NCI-H82 treated with DMSO at 0.1 percent for 48 hours (cell line): Measurements from ENCODE around the gene TPSD1.
"Not testable (repeated sequence)": the region's sequence is repeated elsewhere in the genome, so short reads cannot be mapped to it uniquely, and the experiment has no call there.

ENCODE experiments used
- DNase-seq: peaks from one replicate; lab custom pipeline; 2025; ENCODE audit not compliant: unreplicated experiment; lab: John Stamatoyannopoulos, UW

The TPSD1 gene

GRCh38 chr16:1220841-1221627 lies 34.8 kb upstream of the TPSD1 start:
- DNase-seq = no peak

- no peak for DNase-seq
Observed at GRCh38 chr16:1221628-1222552, 34.0 kb upstream of the TPSD1 start.

DNA sequence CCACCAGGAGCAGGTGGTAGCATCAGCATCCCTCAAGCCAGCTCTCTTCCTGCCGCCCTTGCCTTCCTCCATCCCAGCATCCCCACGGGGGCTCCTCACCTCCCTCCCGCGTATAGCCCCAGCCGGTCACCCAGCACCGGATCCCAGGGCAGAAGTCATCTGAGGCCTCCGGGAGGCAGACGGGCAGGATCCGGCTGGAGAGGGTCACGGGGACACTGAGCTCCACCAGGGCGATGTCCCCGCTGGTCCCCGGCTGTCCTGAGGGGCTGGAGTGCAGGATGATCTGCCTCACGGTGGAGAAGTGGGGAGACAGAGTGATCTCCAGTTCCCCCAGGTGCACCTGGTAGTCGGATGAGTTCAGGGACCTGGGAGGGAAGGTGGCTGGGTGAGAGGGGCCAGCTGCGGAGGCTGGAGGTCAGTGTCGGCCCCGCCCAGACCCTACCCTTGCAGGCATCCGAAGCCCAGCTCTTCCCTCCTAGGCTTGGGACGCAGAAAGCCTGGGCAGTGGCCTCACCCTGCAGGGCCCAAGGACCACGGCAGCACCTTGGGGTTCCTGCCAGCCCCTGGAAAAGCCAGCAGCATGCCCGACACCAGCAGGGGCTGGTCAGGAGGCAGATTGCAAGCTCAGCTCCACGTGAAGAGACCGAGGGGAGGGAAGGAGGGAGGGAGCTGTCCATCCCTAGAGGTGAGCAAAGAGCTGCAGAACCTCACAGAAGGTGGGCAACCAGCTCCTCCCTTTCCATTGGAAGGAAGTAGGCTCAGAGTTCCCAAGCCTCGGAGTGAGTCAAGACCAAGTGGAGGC lies 33.1 kb upstream of the TPSD1 start:
- no peak for DNase-seq

DNA sequence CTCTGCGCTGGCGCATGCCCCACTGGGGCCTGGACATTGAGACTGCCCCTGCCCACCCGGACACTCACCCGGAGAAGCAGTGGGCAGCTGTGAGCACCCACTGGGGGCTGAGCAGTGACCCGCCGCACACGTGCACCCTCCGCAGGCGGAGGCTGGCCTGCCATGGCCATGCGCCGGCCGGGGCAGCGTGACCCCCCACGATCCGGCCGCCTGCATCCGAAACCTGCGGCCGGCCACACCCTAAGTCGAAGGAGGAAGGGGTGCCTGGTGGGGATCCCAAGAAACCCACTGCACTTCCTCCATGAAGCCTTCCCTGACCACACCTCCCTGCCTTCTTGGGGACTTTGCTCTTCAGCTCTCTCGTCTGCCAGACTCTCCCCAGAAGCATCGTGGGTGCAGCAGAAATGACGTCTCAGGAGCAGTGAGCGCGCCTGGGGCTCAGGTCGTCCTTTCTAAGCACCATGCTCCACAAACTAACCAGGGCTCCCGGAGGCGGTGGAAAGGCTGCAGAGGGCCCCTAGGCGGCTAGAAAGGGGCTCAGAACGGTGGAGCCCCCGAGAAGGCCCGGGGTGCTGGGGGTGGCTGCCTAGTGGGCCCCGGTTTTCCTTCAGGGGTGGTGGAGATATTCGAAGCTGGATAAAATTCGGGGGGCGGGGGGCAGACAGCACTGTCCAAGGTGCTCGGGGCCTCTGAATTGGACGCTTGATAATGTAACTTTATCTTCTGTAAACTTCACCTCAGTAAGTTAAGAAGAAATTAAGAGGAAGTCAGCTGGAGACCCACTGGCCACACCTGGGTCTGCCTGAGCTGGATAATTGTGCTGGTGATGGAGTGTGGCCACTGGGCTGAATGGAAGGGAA lies 32.3 kb upstream of the TPSD1 start:
- DNase-seq = no peak

- DNase-seq = no peak
Observed at GRCh38 chr16:1224558-1224957, 31.3 kb upstream of the TPSD1 start.

DNA sequence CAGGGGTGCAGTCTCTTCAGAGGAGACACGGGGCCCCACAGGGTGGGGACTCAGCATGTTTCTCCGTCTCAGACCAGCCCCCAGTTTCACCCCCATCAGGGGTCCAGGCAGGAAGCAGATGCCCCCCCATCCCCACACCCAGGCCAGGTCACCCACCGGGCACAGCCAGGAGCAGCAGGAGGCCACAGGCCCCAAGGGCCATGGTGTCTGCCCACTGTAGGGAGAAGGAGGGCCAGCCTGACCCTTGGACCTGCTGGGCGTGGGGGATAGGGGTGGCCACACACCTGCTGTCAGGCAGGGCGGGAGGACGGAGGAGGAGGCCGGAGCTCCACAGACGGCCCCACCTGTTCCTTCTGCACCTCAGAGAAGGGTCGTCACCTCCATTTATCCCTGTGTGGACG lies 30.8 kb upstream of the TPSD1 start, which contains the start of gene TPSG1:
Gene TPSG1, minus strand, starts transcription at position 218 of the 401 bp plus-strand sequence. Its CDS starts 16 bp downstream, at position 202.
- DNase-seq = no peak

GRCh38 chr16:1225728-1226311 lies 30.0 kb upstream of the TPSD1 start:
- not testable (repeated sequence) for DNase-seq

- DNase-seq = not testable (repeated sequence)
Observed at GRCh38 chr16:1226692-1227091, 29.2 kb upstream of the TPSD1 start.

- not testable (repeated sequence) for DNase-seq
Observed at GRCh38 chr16:1228227-1228626, 27.6 kb upstream of the TPSD1 start.

- not testable (repeated sequence) for DNase-seq
Observed at GRCh38 chr16:1229476-1229875, 26.4 kb upstream of the TPSD1 start.

DNA sequence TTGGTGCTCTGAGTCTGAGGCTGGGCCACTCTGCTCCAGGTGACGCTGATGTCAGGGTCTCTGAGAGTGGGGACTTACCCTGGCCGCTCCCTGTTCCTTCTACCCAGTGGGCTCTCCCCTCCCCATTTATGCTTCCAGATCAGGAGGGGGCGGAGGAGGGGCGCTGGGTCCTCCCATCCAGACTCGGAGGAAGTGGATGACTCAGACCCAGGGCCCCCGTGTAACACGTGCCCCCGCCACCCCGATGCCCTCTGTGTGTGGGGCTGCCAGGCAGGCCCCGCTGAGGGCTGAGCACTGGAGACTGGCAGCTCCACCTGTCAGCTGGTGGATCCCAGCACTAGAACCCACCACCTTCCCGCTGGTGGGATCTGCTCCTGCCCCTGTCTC lies 25.8 kb upstream of the TPSD1 start, which contains the start of gene TPSB2:
Gene TPSB2, minus strand, starts transcription at position 101 of the 387 bp plus-strand sequence. CDS start 233 bp downstream, outside the sequence.
- DNase-seq = not testable (repeated sequence)

- not testable (repeated sequence) for DNase-seq
Observed at GRCh38 chr16:1230471-1231212, 25.2 kb upstream of the TPSD1 start.

DNA sequence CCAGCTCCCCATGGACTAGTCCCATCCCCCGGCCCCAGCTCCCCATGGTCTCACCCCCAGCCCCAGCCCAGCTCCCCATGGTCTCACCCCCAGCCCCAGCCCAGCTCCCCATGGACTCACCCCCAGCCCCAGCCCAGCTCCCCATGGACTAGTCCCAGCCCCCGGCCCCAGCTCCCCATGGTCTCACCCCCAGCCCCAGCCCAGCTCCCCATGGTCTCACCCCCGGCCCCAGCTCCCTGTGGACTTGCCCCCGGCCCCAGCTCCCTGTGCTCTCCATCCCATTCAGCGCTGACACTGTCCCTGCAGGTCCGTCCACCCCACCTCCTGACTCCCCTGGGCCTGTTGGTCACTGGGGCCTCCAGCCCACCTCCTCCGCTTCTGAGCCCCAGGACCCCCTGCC lies 24.6 kb upstream of the TPSD1 start:
- DNase-seq = not testable (repeated sequence)

DNA sequence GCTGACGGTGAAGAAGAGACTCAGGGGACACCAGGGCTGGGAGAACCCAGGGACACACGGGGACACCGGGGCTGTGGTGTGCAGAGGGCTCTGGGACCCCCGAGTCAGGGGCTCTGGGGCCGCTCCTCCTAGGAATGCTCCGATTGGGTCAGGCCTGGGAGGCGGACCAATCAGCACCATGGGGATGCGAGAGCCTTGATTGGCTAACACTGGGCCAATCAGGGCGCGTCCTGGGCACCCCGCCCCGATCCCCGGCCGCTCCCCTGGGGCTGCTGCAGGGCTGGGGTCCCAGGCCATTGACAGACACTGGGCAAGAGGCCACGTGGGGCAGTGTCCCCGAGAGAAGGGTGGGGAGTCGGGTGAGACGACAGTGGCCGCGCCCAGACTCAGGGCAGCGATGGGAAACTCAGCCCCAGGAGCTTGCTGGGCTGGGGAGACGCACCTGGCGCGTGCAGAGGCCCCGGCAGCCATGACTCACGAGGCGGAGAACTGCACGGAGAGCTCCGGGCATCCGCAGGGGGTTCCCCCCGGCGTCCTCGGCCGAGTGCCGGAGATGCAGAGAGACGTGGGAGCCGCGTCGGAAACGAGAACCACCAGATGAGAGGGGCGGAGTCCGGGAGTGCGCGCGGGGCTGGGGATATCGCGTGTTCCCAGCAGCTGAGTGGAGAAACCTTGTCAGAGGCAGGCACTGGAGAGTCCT lies 23.7 kb upstream of the TPSD1 start:
- DNase-seq = not testable (repeated sequence)

DNA sequence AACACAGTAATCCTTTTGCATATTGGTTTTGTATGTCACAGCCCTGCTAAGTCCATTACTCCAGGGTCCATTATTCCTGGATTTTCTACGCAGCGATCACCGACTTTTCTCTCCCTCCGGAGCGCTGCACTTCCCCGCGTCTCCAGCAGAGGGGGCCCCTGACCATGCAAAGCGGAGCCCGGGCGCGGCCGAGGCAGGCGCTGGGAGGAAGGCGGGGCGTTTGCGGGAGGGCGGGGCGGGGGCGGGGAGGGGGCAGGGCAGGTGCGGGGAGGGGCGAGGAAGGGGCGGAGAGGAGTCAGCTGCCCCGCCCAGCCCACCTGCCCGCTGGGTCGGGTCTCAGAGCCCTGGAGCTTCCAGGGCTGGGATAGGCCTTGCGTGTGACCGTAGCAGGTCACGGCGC lies 19.2 kb upstream of the TPSD1 start:
- DNase-seq = not testable (repeated sequence)

GRCh38 chr16:1237990-1238389 lies 17.9 kb upstream of the TPSD1 start:
- no peak for DNase-seq

DNA sequence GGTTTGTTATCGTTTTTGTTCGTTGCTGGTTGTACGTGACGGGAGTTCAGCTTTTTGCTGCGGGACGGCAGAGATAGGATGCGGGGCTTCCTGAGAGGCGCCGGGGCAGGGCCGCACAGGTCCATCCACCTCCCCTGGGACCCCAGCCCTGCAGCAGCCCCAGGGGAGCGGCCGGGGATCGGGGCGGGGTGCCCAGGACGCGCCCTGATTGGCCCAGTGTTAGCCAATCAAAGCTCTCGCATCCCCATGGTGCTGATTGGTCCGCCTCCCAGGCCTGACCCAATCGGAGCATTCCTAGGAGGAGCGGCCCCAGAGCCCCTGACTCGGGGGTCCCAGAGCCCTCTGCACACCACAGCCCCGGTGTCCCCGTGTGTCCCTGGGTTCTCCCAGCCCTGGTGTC lies 17.0 kb upstream of the TPSD1 start:
- not testable (repeated sequence) for DNase-seq

GRCh38 chr16:1239575-1239974 lies 16.3 kb upstream of the TPSD1 start:
- not testable (repeated sequence) for DNase-seq
